GM18868 (cell line): ENCODE data around the gene LONRF3.

Experiments used
- ATAC-seq: cut with Tn5 transposase; IDR thresholded peaks from one replicate; pipeline ENCODE4 v1.9.1; 2021; ENCODE audit warnings: mild to moderate bottlenecking, moderate library complexity; ENCODE audit not compliant: unreplicated experiment

Gene LONRF3

DNA sequence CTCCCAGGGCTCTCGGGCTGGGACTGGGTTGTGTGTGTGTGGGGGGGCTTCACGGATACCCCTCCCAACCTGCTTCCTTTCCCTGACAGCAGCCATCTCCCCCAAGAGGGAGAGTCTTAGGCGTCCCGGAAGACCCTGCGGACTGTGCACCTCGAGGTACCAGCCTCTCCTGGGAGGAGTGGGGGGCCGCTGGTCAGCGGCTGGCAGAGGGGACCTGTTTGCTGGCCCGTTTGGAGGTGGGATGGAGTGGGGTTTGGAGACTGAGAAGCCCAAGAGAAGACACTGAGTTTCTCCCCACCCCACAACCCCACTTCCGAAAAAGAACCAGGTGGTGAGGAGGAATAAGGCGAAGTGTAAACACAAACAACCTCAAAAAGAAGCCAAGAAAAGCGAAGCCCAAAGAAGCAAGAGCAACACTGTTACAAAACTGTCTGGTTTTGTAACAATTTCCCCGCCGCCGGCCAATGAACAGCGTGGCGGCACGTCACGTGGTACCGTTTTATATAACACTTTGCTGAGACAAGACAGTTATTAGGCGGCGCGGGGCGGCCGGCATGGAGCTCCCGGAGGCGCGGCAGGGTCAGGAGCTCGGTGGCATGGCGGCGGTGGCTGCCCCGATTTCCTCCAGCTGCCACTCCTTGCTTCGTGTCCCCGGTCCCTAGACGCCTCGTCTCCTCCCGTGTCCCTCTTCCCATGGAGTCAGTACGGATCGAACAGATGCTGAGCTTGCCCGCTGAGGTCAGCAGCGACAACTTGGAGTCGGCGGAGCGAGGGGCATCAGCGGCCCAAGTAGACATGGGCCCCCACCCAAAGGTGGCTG lies at the start of gene LONRF3:
Gene LONRF3 (plus strand): TSS at position 531 of the 820 bp plus-strand sequence. CDS start 163 bp downstream, at position 694.
- ATAC-seq, result peak; percentile 32

DNA sequence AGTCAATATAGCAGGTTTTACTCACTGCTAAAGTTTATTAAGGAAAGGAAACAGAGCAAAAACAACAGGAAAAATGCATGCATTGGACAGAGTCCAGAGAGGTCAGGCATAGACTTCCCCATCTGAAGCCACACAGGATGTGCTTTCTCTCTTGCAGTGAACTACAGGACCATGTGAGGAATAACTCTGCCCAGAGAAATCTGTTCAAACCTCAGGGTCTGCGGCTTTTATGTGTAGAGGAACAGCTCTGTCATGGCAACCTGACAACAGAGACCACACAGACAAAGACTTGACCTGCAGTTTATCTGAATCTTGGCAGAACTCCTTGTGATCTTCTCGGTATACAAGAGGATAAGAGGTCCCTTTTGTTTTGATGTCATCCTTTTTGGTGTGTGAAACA lies 46.3 kb upstream of the LONRF3 start:
- no peak for ATAC-seq

DNA sequence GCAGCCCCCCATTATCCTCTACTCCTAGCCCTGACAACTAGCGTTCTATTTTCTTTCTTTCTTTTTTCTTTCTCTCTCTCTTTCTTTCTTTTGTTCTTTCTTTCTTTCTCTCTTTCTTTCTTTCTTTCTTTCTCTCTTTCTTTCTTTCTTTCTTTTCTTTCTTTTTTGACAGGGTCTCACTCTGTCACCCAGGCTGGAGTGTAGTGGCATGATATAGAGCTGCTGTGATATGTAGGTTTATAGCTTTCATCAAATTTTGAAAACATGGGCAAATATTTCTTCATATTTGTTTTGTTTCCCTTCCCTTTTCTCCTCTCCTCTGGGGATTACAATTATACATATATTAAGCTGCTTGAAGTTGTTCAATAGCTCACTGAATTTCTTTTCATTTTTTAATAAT lies 39.1 kb upstream of the LONRF3 start:
- no peak for ATAC-seq

DNA sequence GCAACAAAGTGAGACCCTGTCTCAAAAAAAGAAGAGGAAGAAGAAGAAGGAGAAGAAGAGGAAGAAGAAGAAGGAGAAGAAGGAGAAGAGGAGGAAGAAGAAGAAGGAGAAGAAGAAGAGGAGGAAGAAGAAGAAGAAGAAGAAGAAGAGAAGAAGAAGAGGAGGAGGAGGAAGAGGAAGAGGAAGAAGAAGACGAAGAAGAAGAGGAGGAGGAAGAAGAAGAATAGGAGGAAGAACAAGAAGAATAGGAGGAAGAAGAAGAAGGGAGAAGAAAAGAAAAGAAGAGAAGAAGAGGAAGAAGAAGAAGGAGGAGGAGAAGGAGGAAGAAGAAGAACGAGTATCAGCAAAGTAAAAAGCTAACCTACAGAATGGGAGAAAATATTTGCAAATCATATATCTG lies 33.3 kb upstream of the LONRF3 start:
- no peak for ATAC-seq

DNA sequence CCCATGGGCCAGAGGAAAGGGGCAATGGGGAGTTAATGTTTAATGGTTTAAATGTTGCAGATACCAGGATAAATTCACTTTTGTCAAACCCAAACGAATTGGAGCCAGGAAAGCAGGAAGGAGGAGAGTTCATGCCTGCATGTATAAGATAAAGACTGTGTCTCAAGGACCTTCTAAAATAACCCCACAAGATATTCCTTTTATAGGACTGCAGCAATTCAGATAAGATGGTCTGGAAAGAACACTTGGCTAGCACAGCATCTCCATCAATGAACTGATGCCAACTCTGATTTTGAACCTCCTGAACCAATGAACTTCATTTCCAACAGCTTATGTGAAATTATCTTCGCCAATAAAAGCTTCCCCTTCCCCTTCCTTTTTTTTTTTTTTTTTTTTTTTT lies 31.3 kb upstream of the LONRF3 start:
- no peak for ATAC-seq

DNA sequence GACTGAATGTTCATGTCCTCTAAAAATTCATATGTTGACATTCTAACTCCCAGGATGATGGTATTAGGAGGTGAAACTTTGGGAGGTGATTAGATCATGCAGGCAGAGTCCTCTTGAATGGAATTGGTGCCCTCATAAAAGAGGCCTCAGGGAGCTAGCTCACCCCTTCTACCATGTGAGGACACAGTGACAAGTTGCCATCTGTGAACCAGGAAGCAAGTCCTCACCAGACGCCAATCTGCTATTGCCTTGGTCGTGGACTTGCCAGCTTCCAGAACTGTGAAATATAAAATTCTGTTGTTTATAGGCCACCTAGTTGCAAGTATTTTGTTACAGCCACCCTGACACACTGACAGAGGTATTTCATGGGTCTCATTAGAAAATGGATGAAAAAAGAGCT lies 28.5 kb upstream of the LONRF3 start:
- ATAC-seq, result no peak

DNA sequence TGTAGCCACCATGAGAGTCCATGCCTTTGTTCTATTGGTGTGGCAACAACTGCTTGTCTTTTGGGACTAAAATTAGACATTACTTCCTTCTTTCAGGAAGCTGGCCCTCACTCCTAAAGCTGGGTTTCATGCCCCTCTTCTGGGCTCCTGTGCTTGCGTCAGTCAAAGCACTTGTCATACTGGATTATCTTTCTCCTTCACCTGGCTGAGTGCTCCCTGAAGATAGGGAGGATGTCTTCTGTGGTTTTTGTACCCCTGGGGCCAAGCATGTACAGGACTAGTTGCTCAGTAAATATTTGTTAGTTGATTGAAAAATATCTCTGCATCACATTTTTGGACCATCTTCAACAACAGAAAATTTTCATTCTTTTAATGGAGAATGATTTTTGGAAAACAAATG lies 26.1 kb upstream of the LONRF3 start:
- no peak for ATAC-seq

DNA sequence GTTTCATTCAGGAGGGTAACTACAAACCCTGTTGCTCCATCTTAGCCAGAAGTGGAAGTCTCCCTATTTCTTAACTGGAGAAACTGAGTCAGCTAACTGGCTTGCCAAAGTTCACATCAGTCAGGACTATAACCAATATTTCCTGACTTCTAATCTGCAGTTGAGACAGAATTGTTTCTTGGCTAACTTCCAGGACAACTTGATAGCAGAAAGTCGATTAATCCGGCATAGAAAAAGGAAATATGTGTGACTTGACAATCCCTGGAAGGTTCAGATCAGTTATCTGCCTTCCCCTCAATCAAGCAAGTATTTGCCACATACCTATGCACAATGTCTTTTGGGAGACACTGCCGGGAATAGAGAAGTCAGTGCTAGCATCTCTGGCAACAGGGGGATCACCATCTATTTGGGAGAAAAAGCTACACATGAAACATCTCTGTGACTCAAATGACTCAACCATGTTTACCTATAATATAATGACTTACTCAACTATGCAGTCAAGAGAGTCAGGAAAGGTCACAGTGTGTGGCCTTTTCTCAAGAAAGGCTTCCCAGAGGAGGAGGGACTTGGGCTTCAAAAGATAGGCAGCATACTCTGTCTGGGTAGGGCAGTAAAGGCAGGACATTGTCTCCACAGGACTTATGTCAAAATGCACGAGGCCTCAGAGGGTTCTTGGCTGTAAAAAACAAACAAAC lies 12.4 kb upstream of the LONRF3 start:
- no peak for ATAC-seq

DNA sequence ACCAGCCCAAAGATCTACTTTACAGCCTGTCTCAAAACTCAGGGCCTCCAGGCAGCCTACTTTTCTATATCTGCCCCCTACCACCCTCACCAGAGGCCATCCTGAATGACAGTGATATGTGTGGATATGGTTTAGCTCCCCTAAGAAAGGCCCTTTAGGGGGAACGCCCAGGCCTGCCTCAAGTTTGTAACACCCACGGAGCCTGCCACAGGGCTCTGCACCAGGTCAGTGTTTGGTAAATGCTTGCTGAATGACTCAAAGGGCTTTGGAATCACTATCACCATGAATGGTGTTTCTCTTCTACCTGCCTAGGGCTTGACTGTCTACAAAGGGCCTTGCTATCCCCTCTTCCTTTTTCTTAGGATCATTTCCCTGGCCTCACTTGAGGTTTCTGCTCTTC lies 11.3 kb upstream of the LONRF3 start:
- ATAC-seq, result no peak

DNA sequence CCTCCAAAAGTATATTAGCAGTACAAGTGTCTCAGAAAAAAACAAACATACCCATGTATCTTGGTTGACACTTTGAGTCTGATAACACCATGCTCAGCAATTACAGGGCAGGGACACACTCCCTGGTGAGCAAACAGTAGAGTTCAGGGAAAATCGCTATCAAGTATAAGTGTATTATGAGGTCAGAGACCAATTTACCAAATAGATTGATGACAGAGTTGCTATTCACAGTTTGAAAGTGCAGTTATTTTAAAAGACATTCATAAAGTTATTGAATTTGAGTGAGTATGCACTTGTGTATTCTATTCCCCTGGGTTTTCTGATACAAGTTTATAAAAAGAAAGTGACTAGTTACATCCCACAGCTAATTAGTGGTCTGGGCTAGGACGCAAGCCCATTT lies 10.2 kb upstream of the LONRF3 start:
- ATAC-seq, result no peak

DNA sequence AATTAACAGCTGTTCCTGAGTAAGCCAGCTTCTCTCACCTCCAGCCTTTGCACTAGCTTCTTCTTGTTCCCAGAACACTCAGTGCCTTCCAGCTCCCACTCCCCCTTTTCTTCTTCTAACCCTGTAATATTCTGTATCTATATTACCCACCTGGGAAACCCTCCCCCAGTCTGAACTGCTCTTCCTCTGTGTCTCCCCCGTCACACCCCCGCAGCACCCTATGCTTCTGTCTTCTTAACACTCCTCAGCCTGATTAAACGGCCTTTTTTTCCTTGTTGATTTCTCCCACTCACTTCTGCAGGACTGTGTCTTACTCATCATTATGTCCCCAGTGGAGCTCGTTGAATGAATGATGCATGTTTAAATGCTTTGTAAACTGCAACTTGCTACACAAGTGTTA lies 9.0 kb upstream of the LONRF3 start:
- no peak for ATAC-seq

DNA sequence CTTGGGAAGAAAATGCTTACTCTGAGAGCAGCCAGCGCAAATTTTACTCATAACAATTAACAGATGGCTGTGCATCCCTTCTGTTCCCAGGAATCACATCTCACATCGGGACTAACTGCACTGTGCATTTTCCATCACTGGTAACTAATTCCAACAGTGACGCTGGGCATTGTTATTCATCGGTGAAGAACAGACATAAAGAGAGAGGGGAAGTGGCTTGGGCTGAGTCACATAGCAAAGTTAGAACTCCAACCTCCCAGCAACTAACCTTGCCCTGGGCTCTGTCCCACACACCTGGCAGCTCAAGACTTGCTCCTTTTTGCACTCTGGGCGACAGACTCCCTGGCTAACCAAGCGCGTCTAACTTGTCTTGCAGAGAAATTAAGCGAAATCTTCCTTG lies 6.4 kb upstream of the LONRF3 start:
- ATAC-seq, result no peak

DNA sequence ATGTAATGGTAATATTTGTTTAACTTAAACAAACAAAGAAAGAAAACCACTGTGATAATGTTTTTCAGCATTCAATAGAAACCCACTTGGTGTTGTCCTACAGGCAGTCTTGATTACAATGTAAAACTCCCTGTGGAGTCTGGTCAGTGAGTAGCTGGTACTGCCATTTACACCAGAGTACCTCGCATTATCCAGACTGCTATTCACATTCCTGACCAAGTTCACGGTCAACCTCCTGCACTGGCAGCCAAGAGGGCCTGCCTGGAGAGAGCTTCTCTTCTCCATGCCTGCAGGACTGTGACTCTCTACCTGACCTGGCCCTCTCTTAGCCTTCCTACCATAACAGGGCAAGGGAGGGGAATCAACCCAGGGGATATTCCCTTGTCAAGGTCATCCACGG lies 2.9 kb upstream of the LONRF3 start:
- ATAC-seq, result no peak

DNA sequence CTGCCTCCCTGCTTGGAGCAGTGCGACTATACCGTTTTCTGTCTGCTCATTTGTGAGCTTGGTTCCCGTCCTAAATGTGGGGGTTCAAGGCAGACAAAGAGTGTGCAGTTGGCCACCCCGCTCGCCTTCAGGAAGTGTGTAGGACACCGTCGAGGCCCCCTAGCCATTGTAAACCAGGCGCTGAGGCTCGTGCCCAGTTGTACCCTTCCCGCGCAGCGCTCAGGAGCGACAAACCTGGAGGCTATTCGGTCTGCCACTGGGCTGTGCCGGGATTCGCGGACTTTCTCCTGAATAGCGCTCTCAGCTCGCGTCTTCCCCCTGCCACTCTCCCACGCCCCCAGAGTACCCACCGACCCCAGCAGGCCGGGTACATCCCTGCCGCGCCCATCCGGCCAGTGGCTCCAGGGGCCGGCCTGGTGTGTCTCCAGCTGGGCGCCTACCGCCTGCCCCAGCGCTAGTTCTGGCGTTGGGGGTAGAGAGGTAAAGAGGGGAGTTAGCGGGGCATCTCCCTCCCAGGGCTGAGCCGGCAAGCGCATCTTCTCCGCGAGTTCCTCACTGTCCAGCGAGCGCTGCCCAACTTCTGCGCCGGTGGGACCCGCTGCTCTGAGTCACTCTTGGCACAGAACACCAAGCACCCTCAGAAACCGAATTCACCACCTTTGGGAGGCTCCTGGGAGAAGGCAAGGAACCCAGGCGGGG lies 880 bp upstream of the LONRF3 start:
- ATAC-seq, result no peak

DNA sequence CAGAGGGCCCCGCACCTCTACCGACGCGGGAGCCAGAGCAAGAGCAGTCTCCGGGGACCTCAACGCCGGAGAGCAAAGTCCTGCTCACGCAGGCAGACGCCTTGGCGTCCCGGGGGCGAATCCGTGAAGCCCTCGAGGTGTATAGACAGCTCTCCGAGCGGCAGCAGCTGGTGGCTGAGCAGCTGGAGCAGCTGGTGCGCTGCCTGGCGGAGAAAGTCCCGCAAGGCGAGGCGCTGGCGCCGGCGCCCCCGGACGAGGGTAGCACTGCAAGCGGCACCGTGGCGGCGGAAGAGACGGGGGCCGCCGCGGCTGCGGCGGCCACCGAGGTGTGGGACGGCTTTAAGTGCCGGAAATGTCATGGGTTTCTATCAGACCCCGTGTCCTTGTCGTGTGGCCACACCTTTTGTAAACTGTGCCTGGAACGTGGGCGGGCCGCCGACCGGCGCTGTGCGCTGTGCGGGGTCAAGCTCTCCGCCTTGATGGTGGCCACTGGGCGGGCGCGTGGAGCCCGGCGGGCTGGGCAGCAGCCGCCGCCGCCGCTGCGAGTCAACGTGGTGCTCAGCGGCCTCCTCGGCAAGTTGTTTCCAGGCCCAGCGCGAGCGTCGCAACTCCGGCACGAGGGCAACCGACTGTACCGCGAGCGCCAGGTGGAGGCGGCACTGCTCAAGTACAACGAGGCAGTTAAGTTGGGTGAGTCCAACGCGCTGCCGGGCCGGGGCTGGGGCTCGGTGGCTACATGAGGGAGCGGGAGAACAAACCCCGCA lies 672 bp downstream of the LONRF3 start:
- ATAC-seq, result peak; percentile 50

DNA sequence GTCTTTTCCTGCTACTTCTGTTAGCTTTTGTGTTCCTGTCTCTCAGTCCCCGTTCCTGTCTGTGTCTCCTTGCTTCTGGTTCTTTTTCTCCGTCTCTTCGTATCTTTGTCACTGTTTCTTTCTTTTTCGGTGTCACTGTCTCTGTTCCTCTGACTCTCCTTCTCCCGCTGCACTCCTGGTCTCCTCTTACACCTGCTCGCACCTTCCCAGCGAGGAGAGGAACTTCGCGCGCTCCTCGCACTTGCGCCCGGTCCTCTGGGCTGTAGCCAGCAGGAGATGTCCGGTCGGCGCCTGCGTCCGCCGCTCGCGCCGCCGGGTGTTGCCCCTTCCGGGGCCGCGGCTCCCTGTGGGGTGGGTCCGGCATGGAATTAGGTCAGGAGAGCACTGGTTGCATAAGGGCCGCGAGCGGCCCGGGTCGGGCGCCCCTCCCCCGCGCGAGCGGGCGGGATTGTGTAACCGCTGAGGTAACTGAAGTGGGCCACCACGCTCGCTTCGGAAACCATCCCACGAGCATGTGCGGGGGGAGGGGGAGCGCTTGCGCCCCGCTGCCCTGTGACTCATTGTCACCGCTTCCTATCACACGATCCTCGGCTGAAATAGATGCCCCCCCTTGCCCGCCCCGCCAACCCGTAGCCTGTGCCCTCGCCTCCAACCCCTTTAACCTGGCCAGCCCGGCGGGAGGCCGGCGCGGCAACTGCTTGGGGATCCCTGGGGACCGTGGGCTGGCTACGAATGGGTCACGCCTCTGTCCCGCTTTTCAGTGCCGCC lies 1.6 kb downstream of the LONRF3 start:
- no peak for ATAC-seq

DNA sequence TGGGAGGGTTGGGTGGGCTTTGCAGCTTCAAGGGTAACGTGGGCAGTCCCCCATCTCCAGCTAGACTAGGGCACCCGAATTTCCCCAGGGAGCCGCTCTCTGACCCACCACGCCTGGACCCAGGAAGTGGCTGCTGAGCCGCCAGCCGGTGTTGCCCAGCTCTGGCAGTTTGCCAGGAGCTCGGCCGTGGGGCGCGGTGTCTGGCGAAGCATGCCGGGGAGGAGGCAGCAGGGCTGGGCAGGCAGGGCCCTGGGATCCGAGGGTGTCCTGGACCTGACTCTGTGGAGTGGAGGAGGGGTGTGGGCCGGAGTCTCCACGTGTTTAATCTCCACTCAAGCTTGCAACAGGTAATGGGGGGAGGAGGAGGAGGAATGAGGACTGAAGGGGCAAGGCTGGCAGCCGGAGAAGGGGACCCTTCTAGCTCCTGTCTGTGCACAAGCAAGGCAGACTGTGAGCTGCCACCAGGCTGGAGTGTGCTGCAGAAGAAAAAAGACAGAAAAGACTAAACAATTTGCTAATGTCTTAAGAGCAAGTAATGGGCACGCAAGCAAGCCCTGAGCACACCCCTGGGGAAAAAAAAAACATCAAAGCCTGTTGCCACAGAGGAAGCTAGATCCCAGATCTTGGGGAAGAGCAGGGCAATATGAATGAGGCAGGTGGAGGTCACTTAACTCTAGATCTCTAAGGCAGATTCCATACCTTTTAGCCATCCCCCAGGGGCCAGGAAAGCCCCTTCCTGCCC lies 2.4 kb downstream of the LONRF3 start:
- ATAC-seq, result no peak

DNA sequence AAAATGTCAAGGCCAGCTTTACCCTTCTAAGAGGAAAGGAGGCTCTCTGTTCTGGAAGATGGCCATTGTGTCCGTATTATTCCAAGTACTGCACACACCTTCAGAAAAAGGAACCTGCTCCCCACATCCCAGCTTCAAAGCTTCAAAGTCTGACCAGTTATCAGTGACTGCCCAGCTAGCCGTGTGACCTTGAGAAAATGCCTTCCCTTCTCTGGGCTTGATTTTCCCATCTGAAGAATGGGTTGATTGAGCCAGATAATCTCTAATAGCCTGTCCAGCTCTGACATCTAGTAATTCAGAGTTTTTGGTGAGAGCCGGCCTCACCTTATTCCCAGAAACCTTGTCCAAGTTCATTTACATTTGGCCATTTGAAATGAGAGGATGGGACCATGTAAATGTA lies 3.0 kb downstream of the LONRF3 start:
- ATAC-seq, result no peak

DNA sequence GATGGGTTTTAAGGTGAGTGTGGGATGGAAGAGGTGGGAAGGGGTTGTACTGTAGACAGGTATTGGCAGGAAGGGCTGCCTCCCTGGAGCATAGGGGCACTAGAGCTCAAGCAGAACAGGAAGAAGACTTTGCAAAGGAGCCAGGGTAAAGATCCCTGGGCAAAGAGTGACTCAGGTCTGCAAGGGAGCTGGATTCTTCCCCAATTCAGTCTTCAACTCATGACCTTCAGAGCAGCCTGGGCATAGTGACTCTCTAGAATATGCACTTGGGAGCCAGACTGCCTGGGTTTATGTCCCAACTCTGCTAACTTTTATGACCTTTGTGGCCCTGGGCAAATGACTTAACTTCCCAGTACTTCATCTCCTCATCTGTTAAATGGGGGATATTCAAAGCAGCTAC lies 4.0 kb downstream of the LONRF3 start:
- no peak for ATAC-seq

DNA sequence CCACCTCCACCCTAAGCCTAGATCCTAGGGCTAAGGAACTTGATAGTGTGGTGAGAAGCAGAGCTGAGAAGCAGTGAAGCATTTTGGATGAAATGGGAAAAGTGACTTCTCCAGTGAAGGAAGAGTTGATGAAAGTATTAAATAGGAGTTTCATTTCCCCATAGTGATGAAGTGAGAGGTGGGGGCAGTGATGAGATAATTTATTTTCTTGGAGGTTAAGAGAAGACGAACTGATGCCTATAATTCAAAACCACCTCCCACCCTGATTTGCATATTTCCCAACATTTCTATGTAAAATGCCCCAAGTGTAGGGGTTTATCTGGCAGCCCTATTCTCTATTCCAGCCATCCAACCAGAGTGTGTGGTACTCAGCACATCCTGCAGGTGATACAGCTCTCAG lies 6.3 kb downstream of the LONRF3 start:
- ATAC-seq, result no peak
